Gastrocnemius medialis (tissue), 4 donors: ENCODE data around the gene COBL.

Experiments
- CTCF ChIP-seq, 5 experiments: fragments of 450-650 bp in 3 of 5; fragments of 200-600 bp in 2 of 5; sonication (generic) in 2 of 5; IDR thresholded peaks in 4 of 5; conservative IDR thresholded peaks in 1 of 5; 1 replicate in 4 of 5; 2 replicates in 1 of 5; pipeline ENCODE4 v1.5.1; 2016 to 2019; ENCODE audit warnings: antibody characterized with exemption in 5 of 5, mild to moderate bottlenecking in 3 of 5, moderate library complexity in 3 of 5
- POLR2A ChIP-seq, 2 donors: fragments of 450-650 bp; IDR thresholded peaks; one replicate each; pipeline ENCODE4 v1.6.1; 2017; ENCODE audit warnings: antibody characterized with exemption in 2 of 2, mild to moderate bottlenecking in 2 of 2, moderate library complexity in 2 of 2

- TF ChIP-seq CTCF (IDR thresholded peaks at IDR 0.05 in 4 of 5, conservative IDR thresholded peaks at IDR 0.05 in 1 of 5) (no peak), POLR2A (IDR thresholded peaks at IDR 0.05) (no peak)
Observed at GRCh38 chr7:50976064-50976463, 340.5 kb downstream of the COBL start.
